HL-60/S4 treated with retinoic acid at 250 ng/mL for 4 days and 3 days (cell line): ENCODE data around the gene DEPDC1.
"Not testable (repeated sequence)": the region's sequence is repeated elsewhere in the genome, so short reads cannot be mapped to it uniquely, and the experiment has no call there.

Experiments
- in situ Hi-C: fragments of 300-500 bp; cut with MboI; formaldehyde crosslinking; loops from 2 replicates; pipeline ENCODE4 v1.7.0; 2022; ENCODE audit warnings: low sequenced_read_pairs

Gene DEPDC1, protein sequence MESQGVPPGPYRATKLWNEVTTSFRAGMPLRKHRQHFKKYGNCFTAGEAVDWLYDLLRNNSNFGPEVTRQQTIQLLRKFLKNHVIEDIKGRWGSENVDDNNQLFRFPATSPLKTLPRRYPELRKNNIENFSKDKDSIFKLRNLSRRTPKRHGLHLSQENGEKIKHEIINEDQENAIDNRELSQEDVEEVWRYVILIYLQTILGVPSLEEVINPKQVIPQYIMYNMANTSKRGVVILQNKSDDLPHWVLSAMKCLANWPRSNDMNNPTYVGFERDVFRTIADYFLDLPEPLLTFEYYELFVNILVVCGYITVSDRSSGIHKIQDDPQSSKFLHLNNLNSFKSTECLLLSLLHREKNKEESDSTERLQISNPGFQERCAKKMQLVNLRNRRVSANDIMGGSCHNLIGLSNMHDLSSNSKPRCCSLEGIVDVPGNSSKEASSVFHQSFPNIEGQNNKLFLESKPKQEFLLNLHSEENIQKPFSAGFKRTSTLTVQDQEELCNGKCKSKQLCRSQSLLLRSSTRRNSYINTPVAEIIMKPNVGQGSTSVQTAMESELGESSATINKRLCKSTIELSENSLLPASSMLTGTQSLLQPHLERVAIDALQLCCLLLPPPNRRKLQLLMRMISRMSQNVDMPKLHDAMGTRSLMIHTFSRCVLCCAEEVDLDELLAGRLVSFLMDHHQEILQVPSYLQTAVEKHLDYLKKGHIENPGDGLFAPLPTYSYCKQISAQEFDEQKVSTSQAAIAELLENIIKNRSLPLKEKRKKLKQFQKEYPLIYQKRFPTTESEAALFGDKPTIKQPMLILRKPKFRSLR

GRCh38 chr1:68496680-68497357 is at the start of gene DEPDC1:
TSS of gene DEPDC1 (minus strand) at chr1:68497082. CDS start at chr1:68496999, 83 bp downstream.
- in situ Hi-C loops, result no loop called here

- in situ Hi-C loops, result no loop called here
Observed at GRCh38 chr1:68544651-68545050, 47.8 kb upstream of the DEPDC1 start.

DNA sequence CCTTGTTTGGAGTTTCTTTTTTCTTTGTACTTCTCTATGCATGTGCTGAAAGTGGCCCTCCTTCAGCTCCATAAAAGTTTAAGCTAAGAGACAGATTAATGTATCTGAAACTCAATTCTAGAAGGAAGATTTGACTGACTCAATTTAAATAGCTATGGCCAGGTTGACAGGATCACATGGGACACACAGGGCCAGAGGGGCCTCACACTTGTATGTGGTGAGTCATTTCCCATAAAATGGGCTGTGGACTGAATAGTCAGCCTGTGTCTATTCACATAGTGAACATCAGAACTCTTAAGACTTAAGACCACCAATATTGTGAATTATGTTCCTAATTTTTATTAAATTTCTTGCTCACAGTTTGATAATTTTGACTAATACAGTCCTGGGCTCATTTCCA is 45.7 kb upstream of the DEPDC1 start:
- in situ Hi-C loops, result no loop called here

DNA sequence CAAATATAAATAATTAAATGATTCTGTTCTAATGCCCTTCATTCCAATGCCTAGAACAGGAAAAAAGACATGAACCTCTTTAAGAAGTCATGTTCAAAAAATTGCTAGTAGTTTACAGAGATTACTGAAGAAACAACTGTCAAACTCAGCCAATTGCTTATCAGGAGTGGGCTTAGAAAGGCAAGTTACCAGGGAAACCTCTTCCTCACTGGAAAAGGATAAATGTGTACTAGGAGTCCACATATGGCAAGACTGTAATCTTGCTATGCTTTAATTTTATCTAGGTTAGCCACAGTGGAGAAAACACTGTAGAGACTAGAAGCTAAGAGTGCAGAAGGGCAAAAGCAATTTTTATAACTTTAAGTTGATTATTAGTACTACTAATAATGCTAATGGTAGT is 42.1 kb upstream of the DEPDC1 start:
- in situ Hi-C loops, result no loop called here

GRCh38 chr1:68528243-68528642 is 31.4 kb upstream of the DEPDC1 start:
- in situ Hi-C loops, result no loop called here

- in situ Hi-C loops, result no loop called here
Observed at GRCh38 chr1:68525781-68526180, 28.9 kb upstream of the DEPDC1 start.

DNA sequence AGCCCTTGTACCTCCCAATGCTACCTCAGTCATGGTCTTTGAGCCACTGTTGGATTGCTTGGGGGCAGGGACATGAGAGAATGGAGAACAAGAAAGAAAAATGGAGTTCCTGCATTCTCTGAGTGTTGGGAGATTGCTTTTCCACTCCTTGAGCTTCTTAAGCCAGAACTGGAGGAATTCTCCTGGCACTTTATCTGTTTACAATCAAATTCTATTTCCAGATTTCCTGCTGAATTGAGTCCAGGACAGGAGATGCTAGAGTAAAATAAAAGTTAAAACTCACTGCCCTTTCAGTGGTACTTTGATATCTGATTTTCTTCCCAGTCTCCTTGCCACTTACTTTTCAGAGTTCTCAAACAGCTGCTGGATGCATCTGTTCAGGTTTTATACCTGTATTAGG is 24.4 kb upstream of the DEPDC1 start:
- in situ Hi-C loops, result no loop called here

DNA sequence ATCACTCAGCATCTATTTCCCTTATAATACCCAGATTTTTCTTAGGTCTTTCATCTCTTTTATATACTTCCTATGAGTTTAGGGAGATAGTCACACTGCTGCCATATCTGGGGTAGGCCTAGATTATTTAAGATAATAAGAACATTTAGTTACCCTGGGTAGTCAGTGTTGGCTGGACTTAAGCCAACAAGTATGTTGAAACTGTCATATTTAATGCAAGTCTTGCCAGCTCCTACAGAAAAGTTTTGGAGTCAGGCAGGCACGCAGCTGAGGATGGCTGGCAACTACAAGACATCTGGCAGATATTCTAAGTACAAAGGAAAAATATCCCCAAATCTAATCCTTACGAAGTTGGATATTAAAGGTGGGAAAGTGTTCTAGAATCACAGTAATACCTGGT is 19.2 kb upstream of the DEPDC1 start:
- in situ Hi-C loops, result no loop called here

DNA sequence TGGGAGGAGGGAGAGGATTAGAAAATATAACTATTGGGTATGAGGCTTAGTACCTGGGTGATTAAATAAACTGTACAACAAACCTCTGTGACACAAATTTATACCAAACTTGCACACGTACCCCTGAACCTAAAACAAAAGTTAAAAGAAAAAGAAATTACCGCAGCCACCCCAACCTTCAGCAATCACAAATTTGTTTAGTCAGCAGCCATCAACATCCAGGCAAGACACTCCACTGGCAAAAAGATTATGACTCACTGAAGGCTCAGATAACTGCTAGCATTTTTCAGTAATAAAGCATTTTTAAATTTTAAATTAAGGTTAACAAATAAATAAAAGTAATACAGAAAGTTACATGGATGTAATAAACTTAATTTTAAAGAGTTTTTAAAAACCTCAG is 14.4 kb upstream of the DEPDC1 start:
- in situ Hi-C loops, result no loop called here

DNA sequence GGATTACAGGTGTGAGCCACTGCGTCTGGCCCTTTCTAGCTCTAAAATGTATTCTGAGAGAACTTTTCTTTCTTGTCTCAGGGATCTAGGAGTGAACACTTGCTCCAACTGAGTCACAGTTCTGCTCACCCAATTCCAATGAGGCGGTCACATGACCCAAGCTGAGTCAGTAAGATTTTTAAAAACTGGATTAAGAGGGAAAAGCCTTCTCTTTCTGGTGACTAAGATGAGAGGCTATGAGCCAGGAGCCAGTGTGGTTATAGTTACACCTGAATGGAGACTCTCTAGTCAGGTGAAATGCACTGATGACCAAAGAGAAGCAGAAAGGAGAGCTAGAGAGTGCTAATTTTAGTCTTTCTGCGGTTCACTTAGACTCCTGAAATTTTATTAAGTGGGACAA is 9.5 kb upstream of the DEPDC1 start:
- in situ Hi-C loops, result no loop called here

- in situ Hi-C loops, result no loop called here
Observed at GRCh38 chr1:68503085-68503484, 6.2 kb upstream of the DEPDC1 start.

GRCh38 chr1:68497358-68497698 is 446 bp upstream of the DEPDC1 start:
- in situ Hi-C loops, result no loop called here

GRCh38 chr1:68495968-68496679 is 758 bp downstream of the DEPDC1 start:
- in situ Hi-C loops, result no loop called here

- in situ Hi-C loops, result no loop called here
Observed at GRCh38 chr1:68495532-68495931, 1.4 kb downstream of the DEPDC1 start.

DNA sequence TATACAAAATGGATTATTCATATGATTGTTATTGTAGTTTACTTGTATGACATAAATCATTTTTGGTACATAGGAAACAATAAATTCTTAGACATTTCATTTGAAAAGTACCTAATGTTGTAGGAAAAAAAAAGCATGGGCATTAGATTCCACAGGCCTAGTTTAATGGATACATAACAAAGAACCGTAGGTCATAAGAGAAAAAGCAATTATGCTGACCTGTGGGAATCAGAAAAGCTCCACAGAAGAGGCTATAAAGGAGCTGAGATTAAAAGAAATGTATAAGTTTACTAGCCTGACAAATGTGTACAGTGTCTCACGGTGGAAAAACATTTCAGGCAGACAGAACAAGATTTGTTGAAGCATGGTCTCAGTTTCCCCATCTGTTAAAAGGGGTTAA is 3.7 kb downstream of the DEPDC1 start:
- in situ Hi-C loops, result no loop called here

- in situ Hi-C loops, result not testable (repeated sequence)
Observed at GRCh38 chr1:68492255-68492654, 4.6 kb downstream of the DEPDC1 start.

DNA sequence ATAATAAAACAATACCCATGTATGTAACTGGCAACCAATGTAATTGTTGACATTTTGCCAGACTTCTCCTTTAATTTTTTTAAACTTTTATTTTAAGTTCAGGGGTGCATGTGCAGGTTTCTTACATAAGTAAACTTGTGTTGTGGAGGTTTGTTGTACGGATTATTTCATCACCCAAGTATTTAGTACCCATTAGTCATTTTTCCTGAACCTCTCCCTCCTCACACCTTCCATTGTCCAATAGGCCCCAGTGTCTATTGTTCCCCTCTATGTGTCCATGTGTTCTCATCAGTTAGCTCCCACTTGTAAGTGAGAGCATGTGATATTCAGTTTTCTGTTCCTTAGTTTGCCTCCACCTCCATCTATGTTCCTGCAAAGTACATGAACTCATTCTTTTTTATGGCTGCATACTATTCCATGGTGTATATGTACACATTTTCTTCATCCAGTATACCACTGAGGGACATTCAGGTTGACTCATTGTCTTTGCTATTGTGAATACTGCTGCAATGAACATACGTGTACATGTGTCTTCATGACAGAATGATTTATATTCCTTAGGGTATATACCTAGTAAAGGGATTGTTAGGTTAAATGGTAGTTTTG is 6.7 kb downstream of the DEPDC1 start:
- in situ Hi-C loops, result no loop called here

GRCh38 chr1:68485431-68486022 is 11.4 kb downstream of the DEPDC1 start:
- in situ Hi-C loops, result no loop called here

- in situ Hi-C loops, result no loop called here
Observed at GRCh38 chr1:68484618-68485017, 12.3 kb downstream of the DEPDC1 start.

- in situ Hi-C loops, result no loop called here
Observed at GRCh38 chr1:68481041-68481440, 15.8 kb downstream of the DEPDC1 start.
